ENCODE data around the gene ISOC1. TPM values are rescaled to one million over a fixed set of nuclear protein-coding genes. Genes with fewer than 3 reads are reported as not detected.

The ISOC1 gene
- total RNA-seq, 2 experiments from 2014 or later = 21.5 to 25.3 TPM

- no peak overlapping the region for H3K27ac Mint-ChIP-seq
- intact Hi-C loops (cut with DNase I, micrococcal nuclease) = no loop called here
- no peaks in the 10 kb centered on the region for H3K9me3 Mint-ChIP-seq (ENCODE audit: low read depth)
- H3K27me3 Mint-ChIP-seq = no peaks in the 10 kb centered on the region
- DNase-seq (no peak), ATAC-seq (no peak)
- H3K4me3 Mint-ChIP-seq = no peak overlapping the region
- ChIA-PET POLR2A (no interaction called here), CTCF (interaction anchor here (0.6 kb wide), 1 partner anchor 265 kb away, joined by 4 read pairs; no protein-coding TSS in a partner anchor)
- H3K36me3 Mint-ChIP-seq (ENCODE audit: low read depth) = peaks cover 2% of the 10 kb centered on the region
- H3K4me1 Mint-ChIP-seq = no peaks in the 10 kb centered on the region
Observed at GRCh38 chr5:129137637-129138036, 43.1 kb downstream of the ISOC1 start.

- no peak overlapping the region for H3K4me3 Mint-ChIP-seq
- H3K27ac Mint-ChIP-seq = no peak overlapping the region
- POLR2A ChIA-PET = no interaction called here
- ATAC-seq (no peak), DNase-seq (no peak)
- no peaks in the 10 kb centered on the region for H3K4me1 Mint-ChIP-seq
- H3K9me3 Mint-ChIP-seq (ENCODE audit: low read depth) = no peaks in the 10 kb centered on the region
- peaks cover 4% of the 10 kb centered on the region for H3K36me3 Mint-ChIP-seq (ENCODE audit: low read depth)
- H3K27me3 Mint-ChIP-seq = no peaks in the 10 kb centered on the region
- CTCF ChIA-PET = interaction anchor here (0.6 to 1.0 kb wide), 2 partner anchors 9 to 29 kb away, joined by 3 read pairs; no protein-coding TSS in a partner anchor
- intact Hi-C loops (cut with DNase I, micrococcal nuclease) = no loop called here
Observed at GRCh38 chr5:129141078-129141477, 46.5 kb downstream of the ISOC1 start.

DNA sequence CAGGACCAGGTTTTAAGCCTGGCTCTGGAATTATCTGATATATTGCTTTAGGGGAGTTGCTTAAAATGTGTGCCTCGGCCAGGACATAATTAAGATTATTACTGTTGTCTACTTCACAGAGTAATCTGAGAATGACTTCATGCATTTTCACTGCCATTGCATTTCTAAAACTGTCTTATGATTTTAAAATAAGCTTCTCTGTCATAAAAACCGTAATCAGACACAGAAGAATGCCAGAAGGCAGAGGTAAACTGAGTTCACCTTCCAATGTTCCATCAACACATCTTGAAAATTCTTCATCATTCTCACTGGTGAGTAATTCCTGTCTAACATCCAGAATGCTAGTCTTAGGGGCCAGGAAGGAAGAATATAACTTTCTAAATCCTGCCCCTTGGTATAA, 47.1 kb downstream of the ISOC1 start:
- ChIA-PET CTCF (interaction anchor here (1.0 kb wide), 1 partner anchor 10 kb away, joined by 3 read pairs; no protein-coding TSS in a partner anchor), POLR2A (no interaction called here)
- H3K27me3 Mint-ChIP-seq = no peaks in the 10 kb centered on the region
- H3K9me3 Mint-ChIP-seq (ENCODE audit: low read depth) = no peaks in the 10 kb centered on the region
- DNase-seq = no peak
- ATAC-seq = no peak
- no peaks in the 10 kb centered on the region for H3K4me1 Mint-ChIP-seq
- intact Hi-C loops (cut with DNase I, micrococcal nuclease) = no loop called here
- H3K36me3 Mint-ChIP-seq (ENCODE audit: low read depth) = peaks cover 4% of the 10 kb centered on the region
- no peak overlapping the region for H3K4me3 Mint-ChIP-seq
- H3K27ac Mint-ChIP-seq = no peak overlapping the region

GRCh38 chr5:129155876-129156275, 61.3 kb downstream of the ISOC1 start:
- intact Hi-C loops (cut with DNase I, micrococcal nuclease) = no loop called here
- Mint-ChIP-seq H3K36me3 (ENCODE audit: low read depth) (peaks cover 9% of the 10 kb centered on the region), H3K9me3 (ENCODE audit: low read depth) (peaks cover 2% of the 10 kb centered on the region), H3K27ac (no peak overlapping the region), H3K4me3 (no peak overlapping the region), H3K27me3 (no peaks in the 10 kb centered on the region), H3K4me1 (no peaks in the 10 kb centered on the region)
- DNase-seq (no peak), ATAC-seq (no peak)
- ChIA-PET POLR2A (no interaction called here), CTCF (no interaction called here)

DNA sequence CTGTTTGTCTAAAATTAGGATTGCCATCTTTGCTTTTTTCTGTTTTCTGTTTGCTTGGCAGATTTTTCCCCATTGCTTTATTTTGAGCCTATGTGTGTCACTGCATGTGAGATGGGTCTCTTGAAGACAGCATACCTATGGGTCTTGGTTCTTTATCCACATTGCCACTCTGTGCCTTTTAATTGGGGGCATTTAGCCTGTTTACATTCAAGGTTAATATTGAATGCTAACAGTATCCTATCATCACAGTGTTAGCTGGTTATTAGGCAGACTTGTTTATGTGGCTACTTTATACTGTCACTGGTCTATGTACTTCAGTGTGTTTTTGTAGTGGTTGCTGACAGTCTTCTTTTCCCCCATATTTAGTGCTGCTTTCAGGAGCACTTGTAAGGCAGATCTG, 67.3 kb downstream of the ISOC1 start:
- ATAC-seq (no peak), DNase-seq (no peak)
- intact Hi-C loops (cut with DNase I, micrococcal nuclease) = no loop called here
- H3K27me3 Mint-ChIP-seq = no peaks in the 10 kb centered on the region
- POLR2A ChIA-PET = interaction anchor here (0.6 kb wide), 1 partner anchor 15 kb away, joined by 3 read pairs; no protein-coding TSS in a partner anchor
- CTCF ChIA-PET = no interaction called here
- no peaks in the 10 kb centered on the region for H3K4me1 Mint-ChIP-seq
- H3K27ac Mint-ChIP-seq = no peak overlapping the region
- peaks cover 10% of the 10 kb centered on the region for H3K9me3 Mint-ChIP-seq (ENCODE audit: low read depth)
- no peak overlapping the region for H3K4me3 Mint-ChIP-seq
- H3K36me3 Mint-ChIP-seq (ENCODE audit: low read depth) = peaks cover 12% of the 10 kb centered on the region

Small RNA genes within 50 kb of the gene (microRNA-seq; reads per million reads assigned to microRNA genes)
- not detected for gene MIR4633 (ENCODE audit: borderline replicate concordance)

Other genes starting within 250 kb of the ISOC1 start
- not detected for gene SLC27A6, start 129.3 kb upstream of the ISOC1 start, total RNA-seq

All from activated CD4-positive, alpha-beta T cell treated with anti-CD3 and anti-CD28 coated beads for 36 hours (primary cell).